ENCODE data around the gene GALNS.
A peak's percentile ranks its signal among the peaks of the same experiment; 100 is the strongest.

GALNS gene

GRCh38 chr16:88888461-88889387, 32.0 kb upstream of the GALNS start:
- no peak for DNase-seq

DNA sequence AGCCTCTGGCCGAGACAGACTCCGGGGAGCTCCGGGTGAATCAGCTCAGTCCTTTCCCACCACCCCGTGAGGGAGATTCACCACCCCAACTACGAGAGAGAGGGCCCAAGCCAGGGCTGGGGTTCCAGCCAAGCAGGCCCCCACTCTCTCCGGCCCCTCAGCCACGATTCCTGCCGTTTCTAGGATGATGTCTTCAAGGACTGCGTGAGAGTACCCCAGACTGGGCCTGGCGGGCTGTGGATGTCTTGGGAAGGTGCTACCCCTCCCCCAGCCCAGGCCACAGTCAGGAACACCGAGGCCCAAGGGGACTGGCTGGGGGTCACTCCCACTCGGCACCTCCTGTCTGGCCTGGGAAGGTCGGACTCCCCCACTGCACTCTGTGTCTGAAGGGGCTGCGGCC, 31.3 kb upstream of the GALNS start:
- no peak for DNase-seq

- no peak for DNase-seq
Observed at GRCh38 chr16:88886845-88887521, 30.2 kb upstream of the GALNS start.

DNA sequence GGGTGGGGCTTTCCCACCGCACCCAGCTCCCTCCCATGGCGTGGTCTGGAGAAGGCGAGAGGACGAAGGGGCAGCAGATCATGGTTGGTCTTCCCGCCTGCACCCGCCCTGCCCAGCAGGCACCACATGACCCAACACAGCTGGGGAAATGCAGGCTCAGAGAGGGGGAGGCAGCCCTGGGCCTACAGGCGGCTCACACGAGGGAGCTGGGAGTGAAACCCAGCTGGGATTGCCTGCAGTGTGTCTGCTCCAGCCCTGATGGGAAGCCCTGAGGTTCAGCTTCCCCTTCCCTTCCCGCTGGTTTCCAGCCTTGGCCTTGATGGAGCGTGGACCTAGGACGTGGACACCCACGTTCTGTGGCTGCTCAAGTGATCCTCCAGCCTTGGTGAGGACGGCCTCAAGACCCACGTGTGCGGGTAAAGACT, 29.7 kb upstream of the GALNS start:
- DNase-seq = no peak

DNA sequence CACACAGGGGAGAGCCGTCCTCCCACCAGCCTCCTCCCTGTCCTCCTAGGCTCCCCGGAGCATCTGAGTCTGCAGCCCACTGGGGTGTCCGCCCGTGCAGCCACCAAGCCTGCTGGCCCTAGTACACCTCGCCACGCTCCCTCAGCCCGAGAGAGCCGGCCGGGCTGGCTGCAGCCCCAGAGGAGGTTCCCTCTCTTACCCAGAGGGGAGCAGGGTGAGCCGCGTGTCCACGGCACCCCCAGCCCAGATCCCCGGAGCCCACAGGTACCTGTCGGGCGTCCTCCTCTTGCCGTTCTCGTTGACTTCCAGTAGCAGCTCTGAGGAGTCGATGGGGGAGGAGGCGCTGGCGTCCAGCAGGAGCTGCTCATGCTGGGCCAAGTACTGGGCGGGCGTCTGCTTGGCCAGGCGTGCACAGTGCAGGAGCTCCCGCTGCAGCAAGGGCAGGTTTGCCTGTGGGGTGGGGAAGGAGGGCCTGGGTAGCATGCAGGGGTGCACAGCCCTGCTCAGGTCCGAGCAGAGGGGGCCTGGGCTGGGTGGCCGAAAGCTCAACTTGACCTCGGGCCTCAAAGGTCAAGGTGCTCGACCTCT, 29.0 kb upstream of the GALNS start:
- DNase-seq = no peak

DNA sequence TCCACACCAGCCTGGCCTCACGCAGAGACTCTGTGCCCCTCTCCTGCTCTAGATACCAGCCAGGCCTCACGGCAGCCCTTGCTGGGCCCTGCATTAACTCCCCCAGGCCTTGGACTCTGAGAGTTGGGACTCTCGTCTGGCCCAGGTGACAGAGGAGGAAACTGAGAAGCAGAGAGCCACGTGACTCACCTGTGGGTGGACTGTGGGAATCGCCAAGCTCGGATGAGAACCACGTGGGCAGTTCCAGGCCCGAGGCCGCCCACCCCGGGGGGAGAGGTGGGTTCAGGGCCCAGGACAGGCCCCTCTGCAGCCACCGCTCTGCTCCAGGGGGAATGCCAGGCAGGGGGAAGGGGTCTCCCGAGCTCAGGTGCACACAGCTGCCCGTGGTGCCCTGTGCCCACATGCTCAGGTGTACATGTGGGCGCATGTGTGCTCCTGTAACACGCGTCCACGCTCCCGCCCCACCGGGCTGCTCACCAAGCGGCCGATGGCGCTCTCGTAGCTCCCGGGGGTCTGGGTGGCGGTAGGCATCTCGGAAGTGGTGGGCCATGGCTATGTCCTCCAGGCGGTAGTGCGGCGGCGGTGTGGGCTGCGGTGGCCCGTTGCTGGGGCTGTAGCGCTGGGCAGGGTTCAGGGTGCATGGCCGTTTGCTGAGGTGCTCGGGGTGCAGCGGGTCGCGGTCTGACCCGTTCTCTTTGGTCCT, 28.0 kb upstream of the GALNS start:
- no peak for DNase-seq

DNA sequence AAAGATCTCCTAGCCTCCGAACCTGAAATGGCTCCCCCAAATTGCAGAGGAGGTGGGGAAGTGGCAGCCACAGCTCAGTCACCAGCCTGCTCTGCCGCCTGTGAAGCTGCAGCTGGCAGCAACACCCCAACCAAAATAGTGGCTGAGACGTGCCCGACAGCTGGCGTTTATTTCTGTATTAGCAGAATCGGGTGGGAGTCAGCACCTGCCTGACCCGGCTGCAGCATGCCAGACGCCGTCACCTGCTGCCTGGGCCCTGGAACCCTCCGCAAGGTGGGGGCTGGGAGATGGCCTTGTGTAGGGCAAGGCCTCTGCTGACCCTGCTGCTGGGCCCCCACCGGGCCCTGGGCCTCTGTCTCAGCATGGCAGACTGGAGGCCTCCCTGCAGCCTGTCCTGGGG, 27.2 kb upstream of the GALNS start:
- DNase-seq = no peak

DNA sequence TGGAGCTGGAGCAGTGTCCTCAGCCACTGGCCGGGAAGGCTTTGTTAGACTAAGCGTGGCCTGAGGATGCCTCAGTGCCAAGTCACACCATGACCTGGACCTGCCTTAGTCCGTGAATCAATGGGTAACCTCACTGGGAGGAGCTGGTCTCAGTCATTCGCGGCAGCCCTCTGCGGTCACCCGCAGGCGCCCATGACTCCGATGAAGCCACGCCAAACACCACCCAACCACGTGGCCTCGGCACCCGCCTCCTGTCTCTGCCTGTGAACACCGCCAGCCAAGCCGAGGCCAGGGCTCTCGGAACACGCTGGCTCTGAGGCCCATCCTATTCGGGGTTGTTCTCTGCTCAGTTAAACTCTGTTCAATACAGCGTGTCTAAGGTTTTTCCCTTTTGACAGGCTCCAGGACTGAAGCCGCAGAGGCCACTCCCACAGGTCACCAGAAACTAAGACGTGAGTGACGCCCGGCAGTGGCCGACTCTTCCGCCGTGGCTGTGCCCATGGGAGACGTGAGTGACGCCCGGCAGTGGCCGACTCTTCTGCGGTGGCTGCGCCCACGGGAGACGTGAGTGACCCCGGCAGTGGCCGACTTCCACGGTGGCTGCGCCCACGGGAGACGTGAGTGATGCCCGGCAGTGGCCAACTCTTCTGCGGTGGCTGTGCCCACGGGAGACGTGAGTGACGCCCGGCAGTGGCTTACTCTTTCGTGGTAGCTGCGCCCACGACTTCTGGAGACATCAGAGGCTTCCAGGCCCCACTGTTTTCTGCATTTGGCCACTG, 26.6 kb upstream of the GALNS start:
- DNase-seq = no peak

- DNase-seq = no peak
Observed at GRCh38 chr16:88882358-88883030, 25.7 kb upstream of the GALNS start.

DNA sequence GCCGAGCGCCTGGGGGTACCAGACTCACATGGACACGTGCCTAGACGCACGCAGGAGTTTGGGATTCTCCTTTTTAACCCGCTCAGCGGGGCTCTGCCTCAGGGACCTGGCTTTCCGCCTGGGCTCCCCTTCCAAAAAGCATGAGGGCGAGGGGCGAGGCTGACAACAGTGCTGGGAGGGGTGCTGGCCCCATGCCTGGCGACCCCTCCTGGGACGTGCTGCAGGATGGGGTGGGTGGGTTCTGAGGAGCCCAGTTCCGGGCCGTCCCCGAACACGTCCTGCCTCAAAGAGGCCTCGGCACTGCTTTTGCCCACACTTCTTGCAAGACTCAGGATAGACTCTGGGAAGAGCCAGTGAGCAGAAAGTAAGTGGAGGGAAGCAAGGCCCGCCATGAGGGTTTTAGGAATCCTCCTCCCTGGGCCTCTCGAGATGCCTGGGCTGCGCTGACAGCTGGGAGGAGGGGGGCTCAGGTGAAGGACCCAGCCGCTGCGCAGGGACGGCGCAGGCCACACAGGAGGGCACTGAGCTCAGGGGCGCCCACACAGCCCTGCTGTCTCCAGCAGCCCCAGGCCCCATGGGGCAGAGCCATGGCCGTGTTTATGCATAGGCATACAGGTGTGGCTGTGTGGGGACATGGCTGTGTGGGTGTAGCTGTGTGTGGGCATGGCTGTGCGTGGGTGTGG, 25.1 kb upstream of the GALNS start:
- no peak for DNase-seq

- peak in 1 of 2 experiments; percentile 10 for DNase-seq
Observed at GRCh38 chr16:88881007-88881615, 24.4 kb upstream of the GALNS start.

DNA sequence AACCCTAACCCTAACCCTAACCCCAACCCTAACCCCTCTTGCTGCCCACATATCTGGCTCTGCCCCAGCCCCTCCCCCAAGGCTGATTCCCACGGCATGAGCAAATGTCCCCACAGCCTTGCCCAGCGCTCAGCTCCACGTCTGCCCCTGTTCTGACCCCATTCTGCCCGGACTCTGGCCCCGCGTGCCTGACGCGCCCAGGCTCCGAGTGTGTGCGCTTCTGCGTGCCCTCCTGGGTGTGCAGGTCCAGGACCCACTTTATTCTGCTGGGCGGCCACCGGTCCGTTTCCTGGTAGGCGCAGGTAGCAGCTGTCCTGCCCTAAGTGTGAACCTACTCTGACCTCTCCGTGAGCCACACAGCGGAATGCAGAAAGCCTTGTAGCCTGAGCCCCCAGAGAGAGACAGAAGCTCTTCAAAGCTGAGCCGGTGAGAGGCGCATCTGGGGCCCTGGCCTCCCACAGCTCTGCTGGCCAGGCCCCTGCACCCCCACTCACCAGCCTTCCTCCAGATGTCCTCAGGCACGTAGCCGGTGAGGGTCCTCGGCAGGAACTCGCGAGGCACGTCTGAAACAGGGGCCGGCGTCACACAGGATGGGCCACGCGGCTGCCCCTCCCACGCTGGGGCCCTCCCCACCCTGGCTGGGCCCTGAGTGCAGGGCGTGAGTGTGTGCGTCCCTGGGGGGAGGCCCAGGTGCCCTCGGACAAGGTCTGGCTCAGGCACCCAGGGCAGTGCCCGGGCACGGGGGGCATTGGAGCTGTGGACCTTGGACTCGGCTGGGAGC, 23.7 kb upstream of the GALNS start:
- no peak for DNase-seq

DNA sequence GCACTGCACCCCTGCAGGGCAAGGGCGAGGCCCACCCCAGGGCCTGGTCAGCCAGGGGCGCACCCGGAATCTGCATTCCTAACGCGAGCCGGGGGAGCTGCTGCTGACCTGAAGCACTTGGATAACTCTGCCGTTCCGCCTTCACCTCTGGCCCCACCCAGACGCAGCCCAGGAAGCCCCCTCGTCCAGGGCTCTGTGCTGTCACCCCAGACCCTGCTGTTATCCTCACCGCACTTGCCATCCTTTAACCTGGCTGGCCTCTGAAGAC, 23.0 kb upstream of the GALNS start:
- DNase-seq = no peak

DNA sequence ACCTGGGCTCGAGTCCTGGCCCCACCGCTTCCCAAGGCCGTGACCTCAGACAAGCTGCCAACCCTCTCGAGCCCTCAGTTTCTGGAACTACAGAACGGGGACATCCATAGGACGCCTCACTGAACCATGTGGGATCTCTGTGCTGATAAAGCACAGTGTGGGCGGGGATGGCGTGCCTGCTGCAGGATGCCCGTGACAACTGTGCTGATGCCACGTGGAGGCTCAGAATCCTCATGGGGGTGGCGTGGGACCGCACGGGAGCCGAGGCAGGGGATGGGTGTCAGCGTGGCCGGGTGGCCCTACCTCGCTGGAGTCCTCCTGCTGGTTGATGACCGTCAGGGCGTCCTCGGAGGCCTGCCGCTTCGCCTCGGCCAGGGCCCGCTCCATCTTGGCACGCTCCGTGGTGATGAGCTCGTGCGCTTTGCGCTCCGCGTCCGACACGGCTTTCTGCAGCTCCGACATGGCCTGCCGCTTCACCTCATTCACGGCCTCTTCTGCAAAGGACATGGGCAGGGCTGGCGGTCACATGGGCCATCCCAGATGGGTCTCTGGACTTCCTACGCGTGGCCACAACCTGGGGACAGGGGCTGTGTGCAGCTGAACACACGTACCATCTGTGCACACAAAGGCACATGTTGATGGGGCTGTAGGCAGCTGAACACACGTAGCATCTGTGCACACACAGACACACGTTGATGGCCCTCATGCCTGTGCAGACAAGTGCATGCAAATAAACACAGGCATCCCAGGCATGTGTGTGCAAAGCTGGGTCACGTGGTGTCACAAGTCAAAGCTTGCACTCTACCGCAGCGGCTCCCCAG, 22.4 kb upstream of the GALNS start:
- DNase-seq = no peak

GRCh38 chr16:88878356-88878755, 21.6 kb upstream of the GALNS start:
- no peak for DNase-seq

GRCh38 chr16:88877564-88878289, 21.0 kb upstream of the GALNS start:
- no peak for DNase-seq

GRCh38 chr16:88876942-88877526, 20.3 kb upstream of the GALNS start:
- DNase-seq = no peak

DNA sequence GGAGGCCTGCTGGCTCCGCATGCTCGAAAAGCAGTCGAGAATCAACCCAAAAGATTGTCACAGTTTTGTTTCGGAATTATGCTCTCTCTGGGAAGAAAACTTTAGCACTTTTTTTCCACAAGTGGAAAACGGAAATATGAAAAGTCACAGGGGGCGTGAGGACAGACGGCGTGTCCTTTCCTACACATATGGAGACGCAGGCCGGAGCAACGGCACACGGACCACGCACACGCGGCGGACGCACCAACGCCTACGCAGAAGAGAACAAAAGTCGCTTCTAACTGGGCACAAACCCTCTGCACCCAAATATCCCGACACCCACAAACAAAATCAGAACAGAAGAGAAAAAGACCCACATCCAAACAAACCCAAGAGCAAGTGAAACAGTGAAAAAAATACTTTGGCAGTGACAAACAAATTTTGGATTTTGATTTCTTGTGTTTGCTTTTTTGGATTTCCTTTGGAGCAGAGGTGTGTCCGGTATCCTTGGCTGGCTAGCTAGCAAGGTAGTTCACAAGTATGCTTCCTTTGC, 19.0 kb upstream of the GALNS start:
- no peak for DNase-seq

Data from NCI-H1930 (cell line).